GM18868 (cell line): ENCODE data around the gene RASGRP3.

Experiments
- ATAC-seq: cut with Tn5 transposase; IDR thresholded peaks from one replicate; pipeline ENCODE4 v1.9.1; 2021; ENCODE audit warnings: mild to moderate bottlenecking, moderate library complexity; ENCODE audit not compliant: unreplicated experiment

Gene RASGRP3

DNA sequence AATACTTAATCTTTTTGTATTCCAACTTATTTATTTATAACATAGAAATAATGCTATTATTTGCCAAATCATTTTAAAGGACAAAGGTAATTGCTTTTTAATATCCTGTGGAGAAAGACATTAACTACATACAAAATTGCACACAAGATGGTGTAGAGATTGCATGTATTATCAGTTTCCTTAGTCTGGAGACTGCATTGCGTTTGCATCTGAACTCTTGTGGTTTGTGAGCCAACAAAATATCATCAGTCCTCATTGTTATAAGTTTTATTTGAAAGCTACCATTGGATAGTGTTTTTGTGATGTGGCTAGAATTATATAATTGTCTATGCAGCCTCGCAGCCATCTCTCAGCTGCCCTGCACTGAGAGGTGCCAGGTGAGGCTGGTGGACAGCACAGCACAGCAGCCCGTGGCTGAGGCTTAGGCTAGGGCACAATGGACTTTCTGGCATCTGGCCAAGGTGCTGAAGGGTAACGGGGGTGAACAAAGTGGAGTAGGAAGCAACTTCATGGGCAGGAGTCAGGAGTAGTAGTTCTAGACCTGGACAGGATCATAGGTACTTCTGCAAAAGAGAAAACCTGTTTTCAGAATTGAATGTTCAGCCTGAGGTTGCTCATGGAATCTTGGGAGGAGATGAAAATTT is 15.1 kb downstream of the RASGRP3 start:
- no peak for ATAC-seq

DNA sequence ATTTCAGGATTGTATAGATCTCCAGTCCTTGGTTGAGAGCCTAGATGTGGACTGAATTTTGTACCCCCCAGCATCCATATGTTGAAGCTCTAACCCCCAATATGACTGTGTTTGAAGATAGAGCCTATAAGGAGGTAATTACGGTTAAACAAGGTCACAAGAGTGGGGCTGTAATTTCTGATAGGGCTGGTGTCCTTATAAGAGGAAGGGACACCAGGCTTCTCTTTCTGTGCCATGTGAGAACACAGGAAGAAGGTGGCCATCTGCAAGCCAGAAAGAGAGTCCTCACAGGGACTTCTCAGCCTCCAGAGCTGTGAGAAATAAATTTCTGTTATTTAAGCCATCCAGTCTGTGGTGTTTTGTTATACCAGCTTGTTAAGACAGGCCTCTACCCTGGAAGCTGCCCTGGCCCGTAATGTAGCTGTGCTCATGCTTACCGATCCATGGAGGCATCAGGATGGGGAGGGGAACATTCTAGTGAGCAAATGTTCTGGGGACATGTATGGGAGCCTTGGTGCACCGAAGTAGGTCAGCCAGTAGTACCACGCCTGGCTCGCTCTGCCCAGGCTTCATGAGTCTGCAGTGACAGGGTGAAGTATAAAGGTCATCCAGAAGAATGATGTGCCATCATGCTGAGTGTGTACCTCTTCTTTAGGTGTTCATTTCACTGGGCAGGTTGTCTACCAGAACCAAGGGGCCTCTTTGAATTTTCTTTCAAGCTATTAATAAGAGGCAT is 16.1 kb downstream of the RASGRP3 start:
- no peak for ATAC-seq

DNA sequence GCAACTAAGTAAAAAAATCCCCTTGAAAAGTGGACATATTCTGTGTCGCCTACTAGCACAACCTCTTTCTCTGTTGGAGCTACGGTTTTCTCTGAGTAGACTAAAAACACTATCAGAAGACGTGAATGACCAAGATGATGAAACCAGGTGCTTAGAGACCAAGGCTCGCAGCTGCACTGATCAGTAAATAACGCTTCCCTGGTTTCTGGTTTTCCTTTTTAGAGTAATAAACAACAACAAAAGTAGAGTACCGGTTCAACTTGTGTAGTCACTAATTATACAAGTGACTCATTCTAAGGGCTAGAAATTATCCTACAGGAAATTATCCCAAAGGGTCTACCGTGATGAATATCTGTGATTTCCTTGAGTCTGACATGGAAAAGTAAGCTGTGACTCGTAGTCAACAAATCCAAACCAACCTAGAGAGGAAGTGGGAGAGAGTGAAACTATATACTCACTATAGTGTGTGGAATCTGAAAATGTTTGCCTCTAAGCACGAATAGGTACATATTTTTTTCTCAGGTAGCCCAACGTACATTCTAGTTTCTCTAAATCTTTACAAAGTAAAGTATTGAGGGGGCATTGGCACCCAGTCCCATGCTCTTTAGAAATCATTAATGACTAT is 17.8 kb downstream of the RASGRP3 start:
- peak; percentile 50 for ATAC-seq

DNA sequence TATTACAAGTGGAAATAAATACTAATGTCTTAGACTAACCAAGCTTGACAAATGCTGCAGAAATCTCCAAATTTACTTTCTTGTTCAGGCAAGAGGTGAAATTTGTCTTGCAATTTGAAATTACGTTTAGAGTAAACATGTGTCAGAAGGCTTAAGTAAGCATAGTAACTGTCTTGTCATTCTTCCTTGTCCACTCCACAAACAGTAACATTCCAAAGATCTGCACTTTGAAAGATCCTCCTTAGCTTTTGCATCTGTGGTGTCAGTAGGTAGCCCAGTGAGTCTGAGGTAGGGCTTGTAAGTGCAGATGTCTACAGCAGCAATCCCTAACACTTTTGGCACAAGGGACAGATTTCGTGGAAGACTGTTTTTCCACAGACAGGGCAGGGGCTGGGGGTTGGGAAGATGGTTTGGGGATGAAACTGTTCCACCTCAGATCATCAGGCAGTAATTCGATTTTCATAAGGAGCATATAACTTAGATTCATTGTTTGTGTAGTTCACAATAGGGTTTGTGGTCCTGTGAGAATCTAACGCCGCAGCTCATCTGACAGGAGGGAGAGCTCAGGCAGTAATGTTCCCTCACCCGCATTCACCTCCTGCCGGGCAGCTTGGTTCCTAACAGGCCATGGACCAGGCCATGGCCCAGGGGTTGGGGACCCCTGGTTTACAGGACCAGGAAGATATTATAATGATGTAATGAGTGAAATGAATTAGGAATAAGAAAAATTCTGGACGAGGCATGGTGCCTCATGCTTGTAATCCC is 18.6 kb downstream of the RASGRP3 start:
- ATAC-seq: no peak

DNA sequence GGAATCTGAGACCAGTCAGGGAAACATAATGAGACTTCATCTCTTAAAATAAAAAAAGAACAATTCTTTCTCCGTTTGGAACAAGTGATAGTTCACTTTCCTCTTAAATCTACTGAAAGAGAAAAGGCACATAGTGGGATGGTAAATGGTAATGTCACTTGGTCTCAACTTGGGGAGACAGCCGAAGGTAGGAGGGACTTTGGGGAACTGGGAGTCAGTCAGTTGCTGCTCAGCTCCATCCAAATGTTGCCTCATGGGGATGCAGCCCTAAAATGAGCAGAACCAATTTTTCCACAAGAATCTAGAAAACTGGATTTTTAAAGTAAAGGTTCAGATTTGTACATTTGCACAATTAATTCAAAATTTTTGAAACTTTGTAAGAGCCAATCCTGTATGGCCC is 19.2 kb downstream of the RASGRP3 start:
- no peak for ATAC-seq

DNA sequence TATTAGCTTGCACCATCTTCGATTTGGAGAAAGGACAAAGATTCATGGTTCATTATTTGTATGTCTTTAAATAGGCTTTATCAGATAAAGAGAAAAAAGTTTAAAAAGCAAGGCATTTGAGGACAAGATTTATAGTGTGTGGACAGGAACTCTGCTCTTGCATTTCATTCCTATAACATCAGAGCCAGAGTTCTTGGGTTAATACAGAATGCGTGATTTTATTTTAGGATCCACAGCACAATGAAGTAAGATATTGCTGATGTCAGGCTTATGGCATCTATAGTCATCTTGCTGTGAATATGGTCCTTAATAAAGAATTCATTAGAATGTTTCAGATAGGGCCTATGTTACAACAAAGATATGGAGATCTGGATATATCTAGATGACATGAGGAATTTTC is 19.7 kb downstream of the RASGRP3 start:
- ATAC-seq: no peak

DNA sequence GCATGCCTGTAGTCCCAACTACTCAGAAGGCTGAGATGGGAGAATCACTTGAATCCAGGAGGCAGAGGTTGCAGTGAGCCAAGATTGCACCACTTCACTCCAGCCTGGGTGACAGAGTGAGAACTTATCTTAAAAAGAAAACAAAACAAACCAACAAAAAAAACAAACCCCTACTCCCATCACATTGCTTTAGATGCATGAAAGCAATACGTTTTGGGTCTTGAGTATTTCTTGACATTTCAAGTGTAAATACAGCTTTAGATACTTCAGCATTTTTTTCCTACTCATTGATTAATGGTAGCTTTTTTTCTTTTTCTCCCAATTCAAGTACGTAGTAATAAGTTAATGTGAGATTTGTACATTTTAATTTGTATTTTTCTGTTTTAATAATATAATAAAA is 20.3 kb downstream of the RASGRP3 start:
- no peak for ATAC-seq

DNA sequence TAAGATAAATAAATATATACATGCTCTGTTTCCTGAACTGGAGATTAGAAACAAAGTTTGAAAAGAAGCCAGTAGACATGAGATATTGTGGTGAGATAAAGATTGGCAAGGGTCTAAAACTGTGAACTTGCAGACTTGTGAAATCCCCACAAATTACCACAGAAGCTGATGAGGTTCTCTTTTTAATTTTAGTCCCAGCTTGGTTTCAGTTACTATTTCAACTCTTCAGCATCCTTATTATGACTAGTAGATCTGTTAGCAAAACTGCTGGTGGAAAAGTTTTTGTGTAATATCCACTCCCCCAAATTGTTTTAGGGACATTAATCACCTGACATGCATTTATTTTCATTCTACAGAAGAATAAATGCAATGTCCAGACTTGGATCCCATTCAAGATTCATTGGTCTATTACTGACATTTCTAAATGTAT is 20.8 kb downstream of the RASGRP3 start:
- peak; percentile 54 for ATAC-seq

DNA sequence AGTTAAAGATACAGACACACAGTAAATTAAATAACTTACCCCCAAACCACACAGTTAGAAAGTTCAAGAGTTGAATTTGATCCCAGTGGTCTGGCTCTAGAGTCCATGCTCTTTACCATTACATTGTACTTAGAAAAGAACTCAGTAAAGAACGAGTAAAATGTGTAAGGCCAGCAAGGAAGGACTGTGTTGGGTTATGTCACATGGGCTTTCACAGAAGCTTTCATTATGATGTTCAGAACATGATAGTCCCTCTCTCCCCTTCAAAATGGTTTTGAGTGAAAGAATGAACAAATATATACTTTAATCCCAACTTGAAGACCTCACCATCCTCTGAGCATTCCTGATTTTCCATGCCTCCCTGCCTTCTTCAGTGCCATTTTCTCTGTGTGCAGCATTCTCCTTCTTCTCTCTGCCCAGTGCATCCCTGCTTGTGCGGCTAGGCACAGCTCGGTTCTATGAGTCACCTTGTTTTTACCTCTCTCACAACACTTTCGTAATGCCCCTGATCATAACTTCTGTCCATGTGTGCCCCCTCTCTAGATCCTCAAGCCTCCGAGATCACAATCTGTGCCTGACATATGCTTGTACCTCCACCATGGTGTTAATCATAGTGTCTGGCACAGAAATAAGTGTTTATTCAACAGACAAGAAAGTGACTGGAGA is 22.0 kb downstream of the RASGRP3 start:
- peak; percentile 43 for ATAC-seq

DNA sequence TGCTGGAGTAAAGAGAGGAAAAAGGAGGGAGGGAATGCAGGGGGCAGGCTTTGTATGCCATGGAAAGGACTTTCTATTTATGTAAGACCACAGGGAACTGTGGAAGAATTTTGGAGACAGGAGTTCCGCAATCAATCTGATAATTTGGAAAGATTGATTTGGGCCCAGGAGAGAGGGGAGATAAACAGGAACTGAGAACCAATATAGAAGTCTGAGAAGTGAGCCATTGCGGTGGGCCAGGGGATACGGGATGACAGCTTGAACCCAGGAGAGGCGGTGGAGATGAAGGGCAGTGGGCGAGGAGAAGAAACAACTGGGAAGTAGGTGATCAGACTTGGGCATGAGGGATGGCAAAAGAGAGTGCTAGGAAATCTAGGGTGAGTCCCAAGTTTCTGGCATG is 23.7 kb downstream of the RASGRP3 start:
- no peak for ATAC-seq

DNA sequence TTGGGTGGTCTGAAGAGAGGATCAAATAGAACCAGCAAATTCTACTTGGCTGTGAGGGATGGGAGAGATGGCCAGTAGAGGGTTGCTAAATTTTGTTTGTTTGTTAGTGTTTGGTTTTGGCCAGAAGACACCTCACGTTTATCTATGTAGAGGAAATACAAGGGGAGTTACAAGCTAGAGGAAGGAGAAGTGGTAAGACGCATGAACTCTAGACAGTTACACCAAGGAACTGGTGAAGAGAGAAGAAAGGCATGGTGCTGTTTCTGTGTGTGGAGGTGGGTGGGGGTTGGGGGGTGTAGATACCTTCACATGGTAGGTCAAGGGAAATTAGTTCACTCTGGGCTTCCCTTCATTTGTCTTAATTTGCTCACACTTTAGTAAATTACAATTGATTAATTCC is 25.6 kb downstream of the RASGRP3 start:
- ATAC-seq: no peak

DNA sequence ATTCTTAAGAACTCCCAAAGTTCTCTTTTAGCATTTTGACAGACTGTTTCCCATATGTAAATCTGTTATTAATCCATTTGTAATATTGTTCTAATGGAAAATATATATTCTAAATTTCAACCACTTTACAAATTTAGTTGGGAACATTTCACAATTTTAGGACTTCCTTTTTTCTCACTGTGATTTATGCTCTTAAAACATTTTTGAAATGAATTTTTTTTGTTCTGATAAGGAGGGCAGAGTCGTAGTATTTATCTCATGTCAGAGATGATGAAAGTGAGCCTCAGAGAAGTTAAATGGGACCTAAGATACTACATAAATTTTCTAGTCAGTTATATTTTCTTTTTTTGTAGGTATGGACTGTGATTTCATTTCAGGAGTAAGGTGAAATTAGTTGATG is 26.6 kb downstream of the RASGRP3 start:
- no peak for ATAC-seq

DNA sequence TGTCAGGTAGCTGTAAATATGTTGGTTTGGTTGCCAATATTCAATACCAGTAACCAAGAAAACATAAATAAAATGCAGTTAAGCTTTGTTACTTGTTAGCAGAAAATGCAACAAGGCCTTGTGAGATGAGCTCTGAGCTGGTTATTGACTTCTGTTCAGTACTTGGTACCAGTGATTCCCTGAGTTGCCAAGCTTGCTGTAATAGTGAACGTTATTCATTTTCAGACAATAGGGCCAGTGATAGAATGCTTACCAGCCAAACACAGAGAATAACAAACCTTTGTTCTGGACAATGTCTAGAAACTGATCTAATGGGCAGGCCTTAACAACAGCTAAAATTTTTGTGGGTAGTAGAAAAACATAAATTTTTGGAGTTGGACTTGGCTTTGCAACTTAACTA is 29.5 kb downstream of the RASGRP3 start:
- no peak for ATAC-seq

DNA sequence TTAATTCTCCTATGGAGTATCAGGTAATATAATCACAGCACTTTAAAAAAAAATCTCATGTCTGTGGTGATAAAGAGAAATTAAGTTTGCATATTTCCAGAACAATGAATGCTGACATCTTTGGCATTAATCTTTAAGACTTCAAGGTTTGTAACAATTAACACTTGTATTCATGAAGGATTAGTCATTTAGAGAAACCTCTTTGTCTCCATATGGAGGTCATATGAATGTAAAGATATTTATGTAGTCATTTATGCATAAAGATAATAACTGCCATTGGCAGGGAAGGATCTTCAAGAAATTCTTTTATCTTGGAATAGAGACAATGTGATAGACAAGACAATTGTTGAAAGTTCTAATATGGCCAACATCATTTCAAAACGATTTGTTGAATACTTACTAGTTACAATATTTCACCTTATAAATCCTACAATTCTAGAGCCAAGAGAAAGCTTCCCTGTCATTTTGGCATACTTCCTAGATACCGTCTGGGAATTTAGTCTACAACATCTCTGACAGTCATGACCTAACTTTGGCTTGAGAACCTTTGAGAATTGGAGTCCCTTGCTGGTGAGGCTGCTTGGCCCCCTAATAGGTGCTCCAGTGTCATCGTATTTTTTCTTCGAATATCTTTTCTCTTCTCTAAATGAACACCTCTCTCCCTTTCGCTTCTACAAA is 33.6 kb downstream of the RASGRP3 start:
- no peak for ATAC-seq

DNA sequence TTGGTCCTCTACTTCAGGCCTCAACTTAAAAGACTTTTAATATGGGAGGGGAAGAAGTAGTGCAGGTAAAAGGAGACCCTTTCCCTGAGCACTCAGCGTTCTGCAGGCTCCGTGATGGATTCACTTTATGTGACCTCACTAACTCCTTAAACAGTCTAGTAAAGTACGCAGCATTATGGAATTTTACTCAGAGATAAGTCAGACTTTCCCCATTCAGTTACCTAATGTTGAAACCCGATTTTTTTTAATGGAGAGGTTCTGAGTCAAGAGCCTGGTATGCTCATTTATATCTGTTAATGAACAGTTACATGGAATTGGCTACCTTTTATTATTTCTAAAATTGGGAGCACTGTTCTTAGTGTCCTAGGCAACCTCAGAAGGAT is 34.1 kb downstream of the RASGRP3 start:
- no peak for ATAC-seq

DNA sequence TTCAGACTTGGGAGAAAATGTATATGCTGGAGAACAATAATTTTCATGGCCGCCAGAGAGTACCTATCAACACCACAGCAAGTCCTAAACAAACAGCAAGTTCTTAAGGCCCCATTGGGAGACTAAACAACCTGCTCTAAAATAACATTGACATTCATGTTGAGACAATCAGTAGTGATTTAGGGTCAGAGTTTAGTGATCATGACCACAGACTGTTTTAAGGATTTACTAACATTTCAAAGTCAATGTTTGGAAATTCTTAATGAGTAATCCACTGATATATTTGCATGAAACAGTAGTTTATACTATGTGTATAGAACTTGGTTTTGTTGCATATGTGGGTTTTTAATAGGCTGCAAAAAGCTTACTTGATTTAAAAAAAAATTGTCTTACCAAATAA is 34.7 kb downstream of the RASGRP3 start:
- no peak for ATAC-seq

DNA sequence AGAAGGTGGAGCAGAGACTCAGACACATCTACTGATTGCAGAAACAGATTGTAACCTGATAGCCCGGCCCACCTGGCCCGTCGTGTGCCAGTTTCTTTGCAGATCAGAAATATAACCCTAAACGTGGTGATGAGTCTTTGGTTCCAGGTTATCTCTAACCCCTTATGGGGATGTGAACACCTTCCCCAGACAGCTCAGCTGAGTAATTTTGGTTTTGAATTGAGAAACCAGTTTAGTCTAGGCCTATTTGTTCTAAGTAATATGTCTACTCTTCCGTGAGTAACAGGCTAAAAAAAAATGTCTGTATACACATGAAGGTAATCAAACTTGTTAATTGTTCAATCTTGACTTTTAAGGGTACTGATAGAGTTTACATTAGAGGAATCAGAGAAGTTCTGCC is 35.7 kb downstream of the RASGRP3 start:
- peak; percentile 51 for ATAC-seq

DNA sequence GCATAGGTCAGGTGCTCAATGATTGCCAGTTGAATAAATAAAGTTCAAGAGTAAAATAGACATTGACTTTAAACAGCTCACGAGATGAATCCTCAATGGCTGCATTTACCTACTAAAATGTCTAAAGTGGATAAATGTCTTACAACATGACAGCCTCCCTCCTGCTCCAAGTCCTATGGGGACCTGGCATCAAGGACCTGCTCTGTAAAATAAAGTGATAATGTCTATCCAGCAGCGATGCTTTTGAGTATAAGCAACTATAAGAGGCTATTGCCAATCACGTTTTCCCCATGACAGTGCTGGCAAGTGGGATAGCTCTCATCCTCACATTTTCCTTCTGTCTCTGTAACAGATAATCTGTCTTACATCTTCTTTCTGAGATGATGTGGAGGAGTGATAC is 37.0 kb downstream of the RASGRP3 start:
- no peak for ATAC-seq

DNA sequence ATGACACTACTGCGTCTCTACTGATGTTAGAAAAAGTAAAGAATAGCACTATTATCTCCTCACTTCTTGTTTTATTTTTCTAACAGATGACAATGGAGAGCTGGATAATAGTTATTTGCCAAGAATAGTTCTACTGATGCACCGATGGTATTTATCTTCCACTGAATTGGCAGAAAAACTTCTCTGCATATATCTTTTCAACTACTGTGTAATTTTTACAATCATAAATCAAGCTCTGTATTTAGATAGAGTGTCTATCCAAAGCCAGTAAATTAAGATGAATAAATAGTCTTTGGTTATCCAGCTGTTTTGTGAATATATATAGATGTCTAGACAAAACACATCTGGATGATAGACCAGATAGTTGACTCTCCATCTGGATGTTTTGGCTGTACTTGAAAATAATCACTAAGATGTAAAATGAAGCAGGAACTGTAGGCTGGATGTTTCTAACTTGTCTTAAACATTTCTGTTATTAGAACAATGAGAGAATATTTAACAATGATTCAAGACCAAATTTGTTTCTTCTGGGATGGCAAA is 40.1 kb downstream of the RASGRP3 start:
- no peak for ATAC-seq

DNA sequence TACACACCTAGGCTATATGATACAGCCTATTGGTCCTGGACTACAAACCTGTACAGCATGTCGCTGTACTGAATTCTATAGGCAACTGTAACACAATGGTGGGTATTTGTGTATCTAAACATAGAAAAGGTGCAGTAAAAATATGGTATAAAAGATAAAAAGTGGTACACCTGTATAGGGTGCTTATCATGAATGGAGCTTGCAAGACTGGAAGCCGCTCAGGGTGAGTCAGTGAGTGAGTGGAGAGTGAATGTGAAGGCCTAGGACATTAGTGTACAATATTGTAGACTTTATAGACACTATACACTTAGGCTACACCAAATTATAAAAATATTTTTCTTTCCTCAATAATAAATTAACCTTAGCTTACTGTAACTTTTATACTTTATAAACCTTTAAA is 41.8 kb downstream of the RASGRP3 start:
- no peak for ATAC-seq
